ENCODE measurements around the gene KDM4C. TPM values are rescaled to one million over a fixed set of nuclear protein-coding genes. Genes with fewer than 3 reads are reported as not detected.
"Not testable (repeated sequence)": the region's sequence is repeated elsewhere in the genome, so short reads cannot be mapped to it uniquely, and the experiment has no call there.

KDM4C gene
- total RNA-seq, 1 donor from 2014 or later = 12.7 TPM

- H3K27ac ChIP-seq = no peak overlapping the region
- TF ChIP-seq CTCF (IDR thresholded peaks at IDR 0.05) = no peak
Measured at GRCh38 chr9:6793203-6793602, 35.4 kb downstream of the KDM4C start.

GRCh38 chr9:6794936-6795335 lies 37.2 kb downstream of the KDM4C start:
- no peak for DNase-seq (ENCODE audit: low spot score in 2 of 2)
- intact Hi-C loops (cut with DNase I) = no loop called here
- H3K27me3 ChIP-seq = no peaks in the 10 kb centered on the region
- H3K36me3 ChIP-seq = peaks cover 10 to 26% of the 10 kb centered on the region in 2 donors
- H3K27ac ChIP-seq = no peak overlapping the region
- no peak overlapping the region for H3K4me3 ChIP-seq
- no peak for TF ChIP-seq CTCF (IDR thresholded peaks at IDR 0.05)
- no peaks in the 10 kb centered on the region for H3K4me1 ChIP-seq
- no peaks in the 10 kb centered on the region for H3K9me3 ChIP-seq

More at GRCh38 chr9:6793203-6793602, 35.4 kb downstream of the KDM4C start:
- H3K27me3 ChIP-seq = no peaks in the 10 kb centered on the region
- H3K9me3 ChIP-seq = no peaks in the 10 kb centered on the region
- no peak overlapping the region for H3K4me3 ChIP-seq
- H3K36me3 ChIP-seq = peaks cover 10 to 26% of the 10 kb centered on the region in 2 donors
- no peak for DNase-seq (ENCODE audit: low spot score in 2 of 2)
- intact Hi-C loops (cut with DNase I) = no loop called here
- H3K4me1 ChIP-seq = peaks cover 0 to 5% of the 10 kb centered on the region in 2 donors

- Histone ChIP-seq H3K4me1 (no peaks in the 10 kb centered on the region), H3K4me3 (no peak overlapping the region), H3K27me3 (no peaks in the 10 kb centered on the region), H3K9me3 (no peaks in the 10 kb centered on the region), H3K27ac (no peak overlapping the region), H3K36me3 (peaks cover 3% of the 10 kb centered on the region in 2 donors)
- no peak for DNase-seq (ENCODE audit: low spot score in 2 of 2)
- no peak for TF ChIP-seq CTCF (IDR thresholded peaks at IDR 0.05)
- intact Hi-C loops (cut with DNase I) = no loop called here
Measured at GRCh38 chr9:6802926-6803325, 45.2 kb downstream of the KDM4C start.

GRCh38 chr9:6805532-6805931 lies 47.8 kb downstream of the KDM4C start:
- H3K4me1 ChIP-seq = no peaks in the 10 kb centered on the region
- no peaks in the 10 kb centered on the region for H3K9me3 ChIP-seq
- H3K27me3 ChIP-seq = no peaks in the 10 kb centered on the region
- peaks cover 3% of the 10 kb centered on the region in 2 donors for H3K36me3 ChIP-seq
- intact Hi-C loops (cut with DNase I) = no loop called here
- no peak overlapping the region for H3K4me3 ChIP-seq
- DNase-seq (ENCODE audit: low spot score in 2 of 2) = no peak
- H3K27ac ChIP-seq = no peak overlapping the region
- TF ChIP-seq CTCF (IDR thresholded peaks at IDR 0.05) = no peak

- H3K27me3 ChIP-seq; intact Hi-C loops (cut with DNase I): not testable (repeated sequence)
Measured at GRCh38 chr9:6806318-6806717, 48.5 kb downstream of the KDM4C start.

GRCh38 chr9:6807669-6808068 lies 49.9 kb downstream of the KDM4C start:
- H3K4me3 ChIP-seq; H3K4me1 ChIP-seq; H3K27me3 ChIP-seq; H3K9me3 ChIP-seq; intact Hi-C loops (cut with DNase I); DNase-seq (ENCODE audit: low spot score in 2 of 2); H3K27ac ChIP-seq; H3K36me3 ChIP-seq: not testable (repeated sequence)

More at GRCh38 chr9:6806318-6806717, 48.5 kb downstream of the KDM4C start:
- H3K36me3 ChIP-seq; H3K27ac ChIP-seq; DNase-seq (ENCODE audit: low spot score in 2 of 2); H3K4me3 ChIP-seq; H3K4me1 ChIP-seq; H3K9me3 ChIP-seq: not testable (repeated sequence)

- peaks cover 0 to 4% of the 10 kb centered on the region in 2 donors for H3K36me3 ChIP-seq
- intact Hi-C loops (cut with DNase I) = no loop called here
- DNase-seq (ENCODE audit: low spot score in 2 of 2) = no peak
- TF ChIP-seq CTCF (IDR thresholded peaks at IDR 0.05) = no peak
- no peak overlapping the region for H3K27ac ChIP-seq
- H3K4me1 ChIP-seq = no peaks in the 10 kb centered on the region
- H3K9me3 ChIP-seq = no peaks in the 10 kb centered on the region
- no peaks in the 10 kb centered on the region for H3K27me3 ChIP-seq
- H3K4me3 ChIP-seq = no peak overlapping the region
Measured at GRCh38 chr9:6811436-6811835, 53.7 kb downstream of the KDM4C start.
